Measurements from ENCODE around the gene PLD3.
A peak's percentile ranks its signal among the peaks of the same experiment; 100 is the strongest.

Gene PLD3, protein sequence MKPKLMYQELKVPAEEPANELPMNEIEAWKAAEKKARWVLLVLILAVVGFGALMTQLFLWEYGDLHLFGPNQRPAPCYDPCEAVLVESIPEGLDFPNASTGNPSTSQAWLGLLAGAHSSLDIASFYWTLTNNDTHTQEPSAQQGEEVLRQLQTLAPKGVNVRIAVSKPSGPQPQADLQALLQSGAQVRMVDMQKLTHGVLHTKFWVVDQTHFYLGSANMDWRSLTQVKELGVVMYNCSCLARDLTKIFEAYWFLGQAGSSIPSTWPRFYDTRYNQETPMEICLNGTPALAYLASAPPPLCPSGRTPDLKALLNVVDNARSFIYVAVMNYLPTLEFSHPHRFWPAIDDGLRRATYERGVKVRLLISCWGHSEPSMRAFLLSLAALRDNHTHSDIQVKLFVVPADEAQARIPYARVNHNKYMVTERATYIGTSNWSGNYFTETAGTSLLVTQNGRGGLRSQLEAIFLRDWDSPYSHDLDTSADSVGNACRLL
- 45.0 reads per million, percentile 66 among the genes with 10 or more reads in this experiment for total RNA-seq

DNA sequence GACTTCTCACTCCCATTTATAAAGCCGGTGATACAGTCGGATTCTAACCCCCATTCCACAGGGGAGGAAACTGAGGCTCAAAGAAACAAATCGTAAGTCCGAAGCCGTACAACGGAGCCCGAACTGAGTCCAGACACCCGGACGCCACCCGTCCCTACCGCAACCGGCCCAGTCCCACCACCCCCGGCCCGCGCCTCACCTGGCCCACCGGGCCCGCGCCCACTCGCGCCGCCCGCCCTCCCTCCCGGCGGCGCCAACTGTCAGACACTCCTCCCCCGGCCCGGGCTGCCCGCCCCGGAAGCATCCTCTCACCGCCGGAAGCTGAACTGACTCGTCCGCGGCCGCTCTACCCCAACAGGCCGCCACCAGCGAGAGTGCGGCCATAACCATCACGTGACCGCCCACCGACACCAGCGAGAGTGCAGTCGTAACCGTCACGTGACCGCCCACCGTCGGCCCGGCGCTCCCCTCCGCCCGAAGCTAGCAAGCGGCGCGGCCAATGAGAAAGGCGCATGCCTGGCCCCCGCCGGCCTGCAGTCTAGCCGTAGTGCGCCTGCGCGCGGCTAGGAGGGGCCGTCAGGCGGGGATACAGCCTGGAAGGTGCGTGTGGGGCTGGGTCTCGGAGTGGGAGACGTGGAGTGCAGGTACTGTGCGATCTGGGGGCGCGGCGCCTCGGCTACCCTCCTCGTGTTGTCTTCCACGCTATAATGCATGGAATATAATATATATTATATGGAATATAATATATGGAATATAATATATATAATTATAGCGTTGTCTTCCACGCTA is at the start of gene PLD3, which contains the start of gene C19orf47:
Gene PLD3, plus strand, starts transcription at position 571 of the 789 bp plus-strand sequence. CDS start 17,789 bp downstream, outside the sequence.
Gene C19orf47, minus strand, starts transcription at position 273 of the 789 bp plus-strand sequence. CDS start 6,540 bp downstream, outside the sequence.
- DNase-seq, result peak; percentile 99

DNA sequence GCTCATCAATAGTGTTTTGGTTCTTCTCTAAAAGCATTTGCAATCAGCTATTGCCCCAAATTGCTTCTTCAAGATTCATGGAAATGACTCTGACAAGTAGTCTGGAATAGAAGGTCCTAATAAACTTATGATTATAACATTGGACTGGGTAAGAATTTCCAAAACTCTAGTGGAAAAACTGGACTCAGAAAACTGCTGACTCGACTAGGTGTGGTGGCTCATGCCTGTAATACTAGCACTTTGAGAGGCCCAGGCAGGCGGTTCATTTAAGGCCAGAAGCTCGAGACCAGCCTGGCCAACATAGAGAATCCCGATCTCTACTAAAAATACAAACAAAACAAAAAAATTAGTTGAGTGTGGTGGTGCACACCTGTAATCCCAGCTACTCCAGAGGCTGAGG is 47.8 kb upstream of the PLD3 start:
- no peak for DNase-seq

DNA sequence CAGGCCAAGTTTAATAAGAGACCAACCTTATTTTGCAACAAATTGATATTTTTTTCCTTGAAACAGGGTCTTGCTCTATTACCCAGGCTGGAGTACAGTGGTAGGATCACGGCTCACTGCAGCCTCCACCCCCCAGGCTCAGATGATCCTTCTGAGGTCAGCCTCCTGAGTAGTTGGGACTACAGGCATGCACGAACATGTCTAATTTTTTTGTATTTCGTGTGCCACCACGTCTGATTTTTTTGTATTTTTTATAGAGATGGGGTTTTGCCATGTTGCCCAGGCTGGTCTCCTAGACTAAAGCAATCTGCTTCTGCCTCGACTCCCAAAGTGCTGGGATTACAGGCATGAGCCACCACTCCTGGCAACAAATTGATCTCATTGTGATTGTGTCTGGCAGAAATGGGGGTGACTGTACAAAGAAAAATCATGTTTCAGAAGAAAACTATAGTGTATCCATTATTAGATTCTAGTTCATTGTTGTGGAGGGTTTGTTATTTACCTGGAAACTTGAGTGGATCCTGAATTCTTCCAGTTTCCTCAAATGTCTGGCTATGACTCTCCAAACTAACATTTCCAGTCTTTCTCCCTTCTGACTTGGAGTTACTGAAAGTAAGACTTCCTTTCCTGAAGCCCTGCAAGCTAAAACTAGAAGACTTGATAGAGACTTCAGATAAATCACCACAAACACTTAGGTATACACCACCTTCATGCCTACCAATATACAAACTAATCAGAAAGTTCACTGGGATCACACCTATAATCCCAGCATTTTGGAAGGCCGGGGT is 46.1 kb upstream of the PLD3 start:
- DNase-seq, result no peak

DNA sequence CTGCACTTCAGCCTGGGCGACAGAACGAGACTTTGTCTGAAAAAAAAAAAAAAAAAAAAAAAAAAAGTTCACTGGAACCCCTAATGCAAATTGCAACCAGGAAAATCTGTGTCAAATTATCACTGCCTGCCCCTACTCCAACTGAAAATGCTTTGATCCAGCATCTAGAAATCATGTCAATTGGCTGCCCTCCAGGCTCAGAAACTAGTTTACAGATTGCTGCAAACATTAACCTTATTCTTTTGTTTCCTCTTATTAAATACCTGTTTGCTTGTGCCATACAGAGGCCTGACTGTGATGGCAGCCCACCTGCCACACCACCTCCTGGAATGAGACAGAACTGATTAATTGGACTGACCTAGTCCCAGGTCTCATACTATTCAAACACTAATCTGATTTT is 44.7 kb upstream of the PLD3 start:
- DNase-seq, result no peak

DNA sequence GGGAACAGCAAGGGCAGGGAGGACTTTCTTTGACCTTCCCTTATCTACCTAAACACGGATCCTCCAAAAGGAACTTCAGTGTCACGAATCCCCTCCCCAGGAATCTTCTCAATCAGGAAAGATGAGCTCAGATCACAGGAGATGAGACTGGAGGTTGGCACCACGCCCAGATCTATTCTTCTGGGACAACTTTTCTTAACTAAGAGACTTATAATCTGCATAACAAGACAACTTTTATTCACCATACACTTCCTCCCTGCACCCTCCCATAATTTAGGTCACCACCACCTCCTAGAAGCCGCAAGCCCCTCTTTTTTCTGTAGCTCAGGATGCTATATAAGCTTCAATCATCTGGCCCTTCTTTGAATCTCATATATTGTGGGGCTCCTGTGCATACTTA is 44.2 kb upstream of the PLD3 start:
- DNase-seq, result no peak

DNA sequence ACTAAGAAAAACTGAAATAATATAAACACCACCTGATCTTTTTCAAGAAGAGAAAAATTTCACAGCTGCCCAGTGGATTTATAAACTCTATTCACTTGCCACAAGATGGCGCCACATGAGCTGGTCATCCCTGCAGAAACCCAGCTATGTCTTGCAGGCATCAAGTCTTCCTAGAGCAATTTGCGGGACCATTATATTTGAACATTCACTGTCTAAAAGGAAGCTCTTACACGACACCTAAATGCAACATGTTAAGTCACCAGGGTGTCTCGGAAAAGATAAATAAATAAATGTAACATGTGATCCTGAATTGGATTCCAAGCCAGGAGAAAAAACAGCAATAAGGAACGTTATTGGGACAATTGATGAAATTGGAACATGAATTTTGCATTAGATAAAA is 43.1 kb upstream of the PLD3 start:
- DNase-seq, result peak; percentile 64

DNA sequence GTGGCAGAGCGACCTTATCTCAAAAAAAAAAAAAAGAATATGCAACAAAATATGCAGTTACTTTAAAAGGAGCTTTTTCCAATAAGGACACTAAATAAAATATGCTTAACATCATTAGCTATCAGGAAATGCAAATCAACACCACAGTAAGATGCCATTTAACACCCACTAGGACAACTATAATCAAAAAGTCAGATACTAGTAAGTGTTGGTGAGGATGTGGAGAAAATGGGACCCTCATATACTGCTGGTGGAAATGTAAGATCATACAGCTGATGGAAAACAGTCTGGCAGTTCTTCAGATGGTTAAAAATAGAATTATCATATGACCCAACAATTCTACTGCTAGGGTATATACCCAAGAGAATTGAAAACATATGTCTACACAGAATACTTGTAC is 38.8 kb upstream of the PLD3 start:
- no peak for DNase-seq

DNA sequence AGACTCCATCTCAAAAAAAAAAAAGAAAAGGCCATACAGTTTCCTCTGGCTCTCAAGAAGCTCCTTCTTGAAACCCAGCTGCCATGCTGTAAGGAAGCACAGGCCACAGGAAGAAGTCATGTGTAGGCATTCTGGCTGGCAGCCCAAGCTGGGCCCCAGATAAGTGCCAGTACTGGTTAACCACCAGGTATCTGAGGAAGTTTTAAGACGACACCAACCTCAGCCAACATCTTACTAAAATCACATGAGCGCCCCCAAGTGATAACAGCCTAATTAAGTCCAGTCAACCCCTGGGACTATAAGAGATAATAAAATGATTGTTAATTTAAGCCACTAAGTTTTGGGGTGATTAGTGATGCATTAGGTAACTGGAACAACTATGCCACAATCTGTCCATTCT is 36.0 kb upstream of the PLD3 start:
- no peak for DNase-seq

DNA sequence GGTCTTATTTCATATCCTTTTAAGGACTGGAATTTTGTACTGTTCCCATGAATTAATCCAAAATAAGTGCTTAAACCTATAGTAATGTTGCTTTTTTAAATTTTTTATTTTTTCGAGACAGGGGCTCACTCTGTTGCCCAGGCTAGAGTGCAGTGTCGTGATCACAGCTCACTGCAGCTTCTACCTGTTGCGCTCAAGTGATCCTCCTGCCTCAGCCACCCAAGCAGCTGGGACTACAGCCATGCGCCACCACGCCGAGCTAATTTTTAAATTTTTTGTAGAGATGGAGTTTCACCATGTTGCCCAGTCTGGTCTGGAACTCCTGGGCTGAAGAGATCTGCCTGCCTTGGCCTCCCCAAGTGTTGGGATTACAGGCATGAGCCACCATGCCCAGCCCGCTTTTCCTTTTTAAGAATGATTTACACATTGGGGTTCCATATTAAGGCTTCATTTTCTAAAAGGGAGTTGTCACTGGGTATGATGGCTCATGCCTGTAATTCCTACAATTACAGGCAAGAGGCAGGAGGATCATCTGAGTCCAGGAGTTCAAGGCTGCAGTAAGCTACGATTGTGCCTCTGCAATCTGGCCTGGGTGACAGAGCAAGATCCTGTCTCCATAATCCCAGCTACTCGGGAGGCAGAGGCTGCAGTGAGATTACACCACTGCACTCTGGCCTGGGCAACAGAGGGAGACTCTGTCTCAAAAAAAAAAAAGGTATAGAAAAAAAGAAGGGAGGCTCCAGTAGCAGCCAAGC is 35.1 kb upstream of the PLD3 start:
- DNase-seq, result no peak

DNA sequence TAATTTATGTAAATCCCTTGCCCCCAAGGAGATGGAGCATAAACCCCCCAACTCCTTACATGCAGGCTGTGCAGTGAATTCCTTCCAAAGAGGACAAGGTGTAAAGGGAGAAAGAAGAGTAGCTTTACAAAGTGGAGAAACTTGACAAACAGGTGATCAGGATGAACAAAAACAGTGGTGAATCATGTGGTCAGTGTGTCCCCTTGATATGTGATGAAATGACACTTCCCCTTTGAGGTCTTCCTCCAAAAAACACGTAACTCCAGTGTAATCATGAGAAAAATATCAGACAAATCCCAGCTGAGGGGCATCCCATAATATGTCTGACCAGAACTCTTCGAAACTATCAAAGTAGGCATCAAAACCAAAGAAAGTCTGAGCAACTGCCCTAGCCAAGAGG is 33.8 kb upstream of the PLD3 start:
- DNase-seq, result no peak

DNA sequence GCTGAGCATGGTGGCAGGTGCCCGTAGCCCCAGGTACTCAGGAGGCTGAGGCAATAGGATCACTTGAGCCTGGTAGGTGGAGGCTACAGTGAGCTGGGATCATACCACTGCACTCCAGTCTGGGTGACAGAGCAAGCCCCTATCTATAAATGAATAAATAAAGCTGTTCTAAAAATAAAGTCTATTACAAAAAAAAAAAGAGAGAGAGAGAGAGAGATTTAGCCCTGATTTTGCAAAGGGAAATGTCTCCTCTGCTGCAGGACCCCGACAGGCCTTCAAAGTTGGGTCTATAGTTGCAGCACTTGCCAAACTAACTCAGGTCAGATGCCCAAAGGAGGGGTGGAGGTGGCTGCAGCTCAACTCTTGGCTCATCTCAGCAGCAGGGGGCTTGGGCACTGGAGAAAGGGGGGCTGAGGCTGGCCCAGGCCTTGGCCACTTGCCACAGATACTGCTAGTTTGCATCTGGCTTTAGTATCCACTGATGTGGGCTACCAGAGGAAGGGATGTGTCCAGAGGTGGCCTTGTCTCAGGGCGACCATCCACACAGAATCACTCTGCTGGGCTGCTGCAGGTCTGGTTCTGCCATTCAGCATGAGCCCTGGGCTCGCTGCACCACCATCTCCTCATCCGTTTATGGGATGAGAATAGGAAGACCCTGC is 32.6 kb upstream of the PLD3 start:
- DNase-seq, result no peak

DNA sequence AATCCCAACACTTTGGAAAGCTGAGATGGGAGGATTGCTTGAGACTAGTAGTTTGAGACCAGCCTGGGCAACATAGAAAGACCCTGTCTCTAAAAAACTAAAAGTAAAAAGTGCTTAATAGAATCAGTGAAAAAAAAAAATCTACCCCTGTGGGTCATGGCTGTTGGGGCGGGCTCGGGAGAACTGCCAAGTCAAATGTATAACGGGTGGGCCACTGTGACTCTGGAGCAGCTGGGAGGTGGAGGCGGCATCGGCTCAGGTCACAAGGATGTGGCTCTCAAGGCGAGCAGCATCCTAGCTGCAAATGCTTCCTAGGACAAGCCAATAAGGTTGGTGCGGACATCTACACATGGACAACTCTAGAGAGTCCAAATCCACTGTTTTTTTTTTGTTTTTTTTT is 31.2 kb upstream of the PLD3 start:
- DNase-seq, result no peak

DNA sequence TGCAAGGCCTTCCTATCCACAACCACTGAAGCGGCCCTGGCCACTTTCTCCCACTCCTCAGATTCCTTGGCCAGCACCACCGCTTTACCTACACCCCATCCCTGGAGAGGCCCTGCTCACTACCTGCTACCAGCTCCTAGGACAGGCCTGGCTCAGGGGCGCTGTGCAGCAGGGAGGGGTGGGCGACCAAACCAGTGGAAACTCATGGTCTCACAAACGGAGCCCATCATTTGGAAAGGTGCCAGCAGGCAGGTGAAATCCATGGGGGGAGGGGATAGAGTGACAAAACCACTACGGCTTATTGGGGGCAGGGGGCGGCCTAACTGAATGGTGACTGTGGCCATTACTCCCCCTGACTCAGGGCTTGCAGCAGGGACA is 27.9 kb upstream of the PLD3 start:
- DNase-seq, result no peak

DNA sequence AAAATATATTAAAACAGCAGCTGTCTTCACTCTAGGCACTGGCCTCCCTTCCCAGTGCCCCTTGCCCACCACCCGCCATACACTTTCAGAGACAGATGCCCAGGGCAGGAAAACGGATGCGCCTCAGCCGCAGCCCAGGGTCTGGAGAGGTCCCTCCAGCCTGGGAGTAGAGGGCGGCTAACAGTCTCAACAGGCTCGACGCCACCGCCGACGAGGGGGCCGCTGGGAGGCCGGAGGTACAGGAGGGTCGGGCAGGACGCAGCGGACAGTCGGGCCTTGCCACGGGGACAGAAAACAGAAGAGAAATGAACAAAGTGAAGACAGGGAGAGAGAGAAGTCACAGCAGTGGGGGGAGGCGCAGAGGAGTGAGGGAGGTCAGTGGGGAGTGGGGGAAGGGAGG is 27.4 kb upstream of the PLD3 start:
- no peak for DNase-seq

DNA sequence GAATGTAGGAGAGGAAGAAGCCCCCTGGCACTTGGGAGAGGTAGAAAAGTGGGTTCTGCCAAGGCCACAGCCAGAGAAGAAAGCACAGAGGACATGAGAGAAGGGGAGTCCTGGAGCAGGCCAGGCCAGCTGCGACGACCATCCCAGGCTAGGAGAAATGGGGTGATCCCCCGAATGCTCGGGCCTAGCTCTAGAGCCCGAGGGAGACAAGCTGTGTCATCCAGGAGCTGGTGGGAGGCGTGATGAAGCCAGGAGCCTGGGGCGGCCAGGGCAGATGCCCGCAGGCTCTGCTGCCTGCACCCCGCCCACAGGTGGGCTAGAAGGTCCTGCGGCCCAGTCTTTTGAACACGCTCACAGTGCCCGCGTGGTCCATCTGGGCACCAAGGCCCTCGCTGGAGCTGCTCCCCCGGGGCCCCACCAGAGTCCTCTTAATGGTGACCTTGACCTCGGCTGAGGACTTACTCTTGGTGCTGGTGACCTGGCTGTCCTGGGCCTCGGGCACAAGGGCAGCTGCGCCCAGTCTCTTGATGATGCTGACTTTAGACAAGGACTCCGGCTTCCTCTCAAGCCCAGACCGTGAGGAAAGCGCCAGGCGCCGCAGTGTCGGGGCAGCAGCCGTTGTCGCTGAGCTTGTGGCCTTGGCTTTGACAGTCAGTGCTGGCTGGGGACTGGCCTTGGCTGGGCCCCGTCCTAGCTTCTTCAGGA is 26.8 kb upstream of the PLD3 start:
- no peak for DNase-seq

DNA sequence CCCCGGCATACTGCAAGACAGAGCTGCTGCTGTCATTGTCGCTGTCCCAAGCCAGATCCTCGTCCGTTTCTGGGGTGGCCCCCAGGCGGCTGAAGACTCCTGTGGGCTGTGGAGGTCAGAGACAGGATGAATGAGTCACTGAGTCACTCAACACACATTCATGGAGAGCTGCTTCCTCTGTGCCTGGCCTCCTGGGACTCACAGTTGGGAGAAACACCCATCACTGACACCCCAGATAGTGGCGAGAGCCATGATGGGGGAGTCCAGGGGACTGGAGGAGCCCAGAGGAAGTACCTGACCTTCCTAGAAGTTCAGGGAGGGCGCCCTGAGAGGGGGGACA is 26.3 kb upstream of the PLD3 start:
- DNase-seq, result no peak

DNA sequence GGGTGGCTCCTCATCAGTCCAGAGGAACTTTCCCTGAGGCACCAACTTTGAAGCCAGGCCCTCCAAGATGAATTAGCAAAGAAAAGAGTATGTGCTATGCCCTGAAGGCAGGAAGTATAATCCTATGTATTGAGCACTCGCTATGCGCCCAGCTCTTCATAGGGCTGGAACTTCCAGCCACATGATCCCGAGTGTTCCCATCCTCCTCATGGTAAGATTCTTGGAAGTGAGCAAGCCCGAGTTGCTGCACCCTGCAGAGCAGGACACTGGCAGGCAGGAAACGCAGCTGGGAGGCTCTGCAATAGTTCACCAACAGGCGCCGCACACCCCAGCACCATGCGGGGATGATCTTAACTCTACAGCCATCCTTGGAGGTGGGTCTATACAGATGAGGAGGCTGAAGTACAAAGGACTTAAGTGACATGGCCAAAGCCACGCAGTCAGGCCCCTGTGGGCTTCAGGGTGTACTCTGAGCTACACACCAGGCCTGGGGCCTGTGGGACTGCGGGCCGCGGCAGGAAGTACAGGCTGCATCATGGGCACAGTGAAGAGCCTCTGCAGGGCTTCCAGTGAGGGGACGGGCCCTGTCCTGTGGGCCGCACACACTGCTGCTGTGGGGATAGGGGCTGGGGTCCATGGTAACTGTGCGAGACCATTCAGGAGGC is 25.4 kb upstream of the PLD3 start:
- DNase-seq, result no peak

DNA sequence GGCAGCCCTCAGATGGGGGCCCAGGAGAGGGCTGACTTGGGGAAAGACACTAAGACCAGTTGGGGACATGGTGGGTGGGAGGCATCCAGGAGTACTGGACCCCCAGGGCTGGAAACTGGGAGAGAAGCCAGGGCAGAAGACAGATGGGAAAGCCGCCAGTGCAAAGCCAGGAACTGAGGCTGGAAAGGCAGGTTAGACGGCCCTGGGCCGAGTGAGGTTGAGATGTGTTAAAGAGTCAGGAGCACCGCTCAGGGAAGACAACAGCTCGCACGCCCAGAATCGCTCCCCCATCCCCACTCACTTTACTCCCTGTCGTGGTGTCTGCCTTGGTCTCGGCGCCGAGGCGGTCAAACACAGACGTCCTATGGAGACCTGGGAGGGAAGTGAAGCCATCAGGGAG is 24.8 kb upstream of the PLD3 start:
- DNase-seq, result no peak

DNA sequence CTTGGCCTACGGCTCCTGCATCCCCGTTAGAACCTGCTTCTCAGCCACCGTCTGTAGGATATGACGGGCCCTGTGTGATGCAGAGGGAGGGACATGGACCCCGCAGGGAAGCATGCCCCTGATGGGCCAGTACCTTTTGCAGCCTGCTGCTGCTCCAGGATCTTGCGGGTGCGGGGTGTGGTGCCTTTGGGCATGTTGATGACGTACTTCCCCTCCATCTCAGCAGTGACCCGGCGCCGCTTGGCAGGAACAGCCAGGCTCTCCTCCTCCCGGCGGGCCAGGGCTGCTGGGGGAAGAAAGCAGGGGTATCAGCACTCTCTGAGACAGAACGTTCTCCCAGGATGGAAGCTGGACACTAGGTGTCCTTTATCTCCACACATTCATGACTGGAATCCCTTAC is 22.3 kb upstream of the PLD3 start:
- DNase-seq, result no peak

DNA sequence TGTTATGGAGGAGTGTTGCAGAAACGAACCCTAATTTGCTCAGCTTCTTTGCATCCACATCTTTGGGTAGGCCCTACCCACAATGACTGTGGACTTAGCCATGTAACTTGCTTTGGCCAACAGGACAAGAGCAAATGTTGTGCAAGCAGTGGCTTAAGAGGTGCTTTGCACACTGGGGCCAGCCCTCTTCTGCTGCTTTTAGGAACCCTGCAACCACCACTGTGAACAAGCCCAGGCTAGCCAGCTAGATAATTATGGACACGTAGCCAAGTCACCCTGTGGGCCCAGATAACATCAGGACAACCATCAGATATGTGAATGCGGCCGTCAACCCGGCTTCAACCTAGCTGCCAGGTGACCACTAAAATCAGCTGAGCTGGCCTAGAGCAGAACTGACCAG is 17.4 kb upstream of the PLD3 start:
- no peak for DNase-seq

DNA sequence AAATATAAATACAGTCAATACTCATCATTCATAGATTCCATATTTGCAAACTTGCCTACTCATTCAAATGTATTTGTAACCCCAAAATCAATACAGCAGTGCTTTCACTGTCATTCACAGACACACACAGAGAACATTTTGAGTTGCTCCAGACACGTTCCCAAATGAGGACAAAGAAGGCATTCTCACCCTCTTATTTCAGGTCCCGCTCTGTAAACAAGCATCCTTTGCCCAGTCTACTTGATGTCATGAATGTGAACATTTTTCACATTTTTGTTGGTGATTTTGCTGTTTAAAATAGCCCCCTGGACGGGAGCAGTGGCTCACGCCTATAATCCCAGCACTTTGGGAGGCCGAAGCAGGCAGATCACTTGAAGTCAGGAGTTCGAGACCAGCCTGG is 15.8 kb upstream of the PLD3 start:
- DNase-seq, result no peak
